ENCODE results near the gene TAF13. TPM values are rescaled to one million over a fixed set of nuclear protein-coding genes. Genes with fewer than 3 reads are reported as not detected.
"Not testable (repeated sequence)": the region's sequence is repeated elsewhere in the genome, so short reads cannot be mapped to it uniquely, and the experiment has no call there.

TAF13 gene
- total RNA-seq, 1 donor: 131 TPM

GRCh38 chr1:109040989-109041620, 34.7 kb downstream of the TAF13 start:
- DNase-seq (ENCODE audit: low read depth): peak; percentile 22
- TF ChIP-seq CTCF (IDR thresholded peaks at IDR 0.05; ENCODE audit: insufficient read depth, low read length): no peak
- H3K4me3 ChIP-seq (ENCODE audit: low read depth, low read length): peak overlapping the region; percentile 88

GRCh38 chr1:109040627-109040988, 35.2 kb downstream of the TAF13 start:
- no peak for TF ChIP-seq CTCF (IDR thresholded peaks at IDR 0.05; ENCODE audit: insufficient read depth, low read length)
- H3K4me3 ChIP-seq (ENCODE audit: low read depth, low read length): peak overlapping the region; percentile 88
- DNase-seq (ENCODE audit: low read depth): peak; percentile 35

- TF ChIP-seq CTCF (IDR thresholded peaks at IDR 0.05; ENCODE audit: insufficient read depth, low read length): no peak
Measured at GRCh38 chr1:109034382-109034781, 41.4 kb downstream of the TAF13 start.

GRCh38 chr1:109029493-109029892, 46.3 kb downstream of the TAF13 start:
- H3K4me3 ChIP-seq (ENCODE audit: low read depth, low read length); DNase-seq (ENCODE audit: low read depth): not testable (repeated sequence)

More at GRCh38 chr1:109034382-109034781, 41.4 kb downstream of the TAF13 start:
- no peak overlapping the region for H3K4me3 ChIP-seq (ENCODE audit: low read depth, low read length)
- no peak for DNase-seq (ENCODE audit: low read depth)

- DNase-seq (ENCODE audit: low read depth): peak; percentile 6
- no peak overlapping the region for H3K4me3 ChIP-seq (ENCODE audit: low read depth, low read length)
- TF ChIP-seq CTCF (IDR thresholded peaks at IDR 0.05; ENCODE audit: insufficient read depth, low read length): no peak
Measured at GRCh38 chr1:109027841-109028240, 48.0 kb downstream of the TAF13 start.

GRCh38 chr1:109025694-109026093, 50.1 kb downstream of the TAF13 start:
- DNase-seq (ENCODE audit: low read depth): no peak
- H3K4me3 ChIP-seq (ENCODE audit: low read depth, low read length): no peak overlapping the region
- no peak for TF ChIP-seq CTCF (IDR thresholded peaks at IDR 0.05; ENCODE audit: insufficient read depth, low read length)

GRCh38 chr1:109024646-109025045, 51.2 kb downstream of the TAF13 start:
- no peak for DNase-seq (ENCODE audit: low read depth)
- no peak for TF ChIP-seq CTCF (IDR thresholded peaks at IDR 0.05; ENCODE audit: insufficient read depth, low read length)
- H3K4me3 ChIP-seq (ENCODE audit: low read depth, low read length): no peak overlapping the region
